Thoracic aorta (tissue), 2 donors: Measurements from ENCODE around the gene RBMS3. TPM values are rescaled to one million over a fixed set of nuclear protein-coding genes. Genes with fewer than 3 reads are reported as not detected.

Experiments used
- ATAC-seq: fragments of 150-250 bp; one replicate; pipeline ENCODE4 v1.8.0; 2017; ENCODE audit warnings: low read depth; ENCODE audit not compliant: insufficient number of reproducible peaks, low FRiP score
- DNase-seq: peaks from one replicate; pipeline ENCODE4 v3.0.0-alpha.2; 2020; ENCODE audit warnings: low spot score
- H3K27ac ChIP-seq, 2 donors: fragments of 200-600 bp; sonication (generic); 1 replicate in 1 of 2; 2 replicates in 1 of 2; pipeline ENCODE4 v1.5.1; 2016; ENCODE audit warnings: mild to moderate bottlenecking in 2 of 2, moderate library complexity in 2 of 2
- H3K27me3 ChIP-seq: fragments of 200-600 bp; sonication (generic); replicated peaks from 2 replicates; pipeline ENCODE4 v1.6.0; 2016; ENCODE audit warnings: mild to moderate bottlenecking; ENCODE audit not compliant: insufficient read depth
- H3K36me3 ChIP-seq: fragments of 200-600 bp; sonication (generic); one replicate; pipeline ENCODE4 v1.5.1; 2016
- H3K4me1 ChIP-seq, 2 donors: fragments of 200-600 bp; sonication (generic); 1 replicate in 1 of 2; 2 replicates in 1 of 2; pipeline versions ENCODE4 v1.5.1 to v1.6.0; 2016; ENCODE audit warnings: low read depth in 2 of 2, mild to moderate bottlenecking in 1 of 2; ENCODE audit not compliant: control insufficient read depth in 1 of 2
- H3K4me3 ChIP-seq: fragments of 200-600 bp; sonication (generic); 2 replicates; pipeline ENCODE4 v1.5.1; 2016; ENCODE audit warnings: mild to moderate bottlenecking
- H3K9me3 ChIP-seq: fragments of 200-600 bp; sonication (generic); 2 replicates; pipeline ENCODE4 v1.5.1; 2016
- CTCF ChIP-seq: fragments of 200-600 bp; sonication (generic); IDR thresholded peaks from one replicate; pipeline ENCODE4 v1.5.1; 2019; ENCODE audit warnings: antibody characterized with exemption
- total RNA-seq, 2 donors: library from RNA; depleted of rRNA; stranded (reverse); fragments of >200 nt; gene quantifications; one replicate each; pipeline versions ENCODE4 v1.1.0 to v1.2.3, GENCODE V29; 2016

RBMS3 gene
- total RNA-seq, 2 donors from 2014 or later: 149 to 186 TPM

GRCh38 chr3:29240887-29241286, 40.0 kb upstream of the RBMS3 start:
- Histone ChIP-seq H3K27ac (no peak overlapping the region), H3K36me3 (no peaks in the 10 kb centered on the region), H3K4me1 (no peaks in the 10 kb centered on the region), H3K9me3 (no peaks in the 10 kb centered on the region), H3K27me3 (no peaks in the 10 kb centered on the region), H3K4me3 (no peak overlapping the region)
- ATAC-seq (no peak), DNase-seq (no peak)
- TF ChIP-seq CTCF: no peak

GRCh38 chr3:29241855-29242254, 39.0 kb upstream of the RBMS3 start:
- no peak overlapping the region for H3K4me3 ChIP-seq
- H3K9me3 ChIP-seq: no peaks in the 10 kb centered on the region
- H3K4me1 ChIP-seq: no peaks in the 10 kb centered on the region

GRCh38 chr3:29242296-29242695, 38.6 kb upstream of the RBMS3 start:
- H3K9me3 ChIP-seq: no peaks in the 10 kb centered on the region
- H3K4me3 ChIP-seq: no peak overlapping the region
- TF ChIP-seq CTCF: no peak
- no peak overlapping the region for H3K27ac ChIP-seq
- no peaks in the 10 kb centered on the region for H3K36me3 ChIP-seq
- ATAC-seq: no peak
- no peaks in the 10 kb centered on the region for H3K27me3 ChIP-seq
- H3K4me1 ChIP-seq: no peaks in the 10 kb centered on the region
- no peak for DNase-seq

More at GRCh38 chr3:29241855-29242254, 39.0 kb upstream of the RBMS3 start:
- ATAC-seq (no peak), DNase-seq (no peak)
- no peak for TF ChIP-seq CTCF
- H3K27ac ChIP-seq: no peak overlapping the region
- H3K27me3 ChIP-seq: no peaks in the 10 kb centered on the region
- H3K36me3 ChIP-seq: no peaks in the 10 kb centered on the region

GRCh38 chr3:29245441-29245840, 35.4 kb upstream of the RBMS3 start:
- DNase-seq (no peak), ATAC-seq (no peak)
- Histone ChIP-seq H3K27me3 (no peaks in the 10 kb centered on the region), H3K27ac (no peak overlapping the region), H3K36me3 (no peaks in the 10 kb centered on the region), H3K9me3 (no peaks in the 10 kb centered on the region), H3K4me3 (no peak overlapping the region), H3K4me1 (no peaks in the 10 kb centered on the region)
- TF ChIP-seq CTCF: no peak

- ATAC-seq (no peak), DNase-seq (no peak)
- Histone ChIP-seq H3K36me3 (no peaks in the 10 kb centered on the region), H3K4me1 (no peaks in the 10 kb centered on the region), H3K4me3 (no peak overlapping the region), H3K27ac (no peak overlapping the region), H3K27me3 (no peaks in the 10 kb centered on the region), H3K9me3 (no peaks in the 10 kb centered on the region)
- no peak for TF ChIP-seq CTCF
These were observed 33.7 kb upstream of the RBMS3 start for GRCh38 chr3:29247088-29247745.
